Measurements from ENCODE around the gene TBC1D22A.

Gene TBC1D22A

GRCh38 chr22:46992121-46992731 lies 229.8 kb downstream of the TBC1D22A start:
- no peak for DNase-seq (ENCODE audit: low read depth in 2 of 2)
- no peak overlapping the region for H3K4me3 ChIP-seq (replicated peaks in 1 of 2; ENCODE audit: low read depth in 2 of 2, low read length in 2 of 2)
- no peak for TF ChIP-seq CTCF (IDR thresholded peaks at IDR 0.05; ENCODE audit: low read depth, low read length)

GRCh38 chr22:46993633-46994032 lies 231.2 kb downstream of the TBC1D22A start:
- no peak for DNase-seq (ENCODE audit: low read depth in 2 of 2)
- TF ChIP-seq CTCF (IDR thresholded peaks at IDR 0.05; ENCODE audit: low read depth, low read length) = no peak
- H3K4me3 ChIP-seq (replicated peaks in 1 of 2; ENCODE audit: low read depth in 2 of 2, low read length in 2 of 2) = no peak overlapping the region

- TF ChIP-seq CTCF (IDR thresholded peaks at IDR 0.05; ENCODE audit: low read depth, low read length) = no peak
- H3K4me3 ChIP-seq (replicated peaks in 1 of 2; ENCODE audit: low read depth in 2 of 2, low read length in 2 of 2) = no peak overlapping the region
- DNase-seq (ENCODE audit: low read depth in 2 of 2) = no peak
These were observed 231.8 kb downstream of the TBC1D22A start for GRCh38 chr22:46994265-46994664.

GRCh38 chr22:46994983-46995382 lies 232.5 kb downstream of the TBC1D22A start:
- no peak overlapping the region for H3K4me3 ChIP-seq (replicated peaks in 1 of 2; ENCODE audit: low read depth in 2 of 2, low read length in 2 of 2)
- no peak for DNase-seq (ENCODE audit: low read depth in 2 of 2)
- no peak for TF ChIP-seq CTCF (IDR thresholded peaks at IDR 0.05; ENCODE audit: low read depth, low read length)

GRCh38 chr22:46995501-46996360 lies 233.3 kb downstream of the TBC1D22A start:
- DNase-seq (ENCODE audit: low read depth in 2 of 2) = no peak
- no peak overlapping the region for H3K4me3 ChIP-seq (replicated peaks in 1 of 2; ENCODE audit: low read depth in 2 of 2, low read length in 2 of 2)
- TF ChIP-seq CTCF (IDR thresholded peaks at IDR 0.05; ENCODE audit: low read depth, low read length) = no peak

- TF ChIP-seq CTCF (IDR thresholded peaks at IDR 0.05; ENCODE audit: low read depth, low read length) = peak; percentile 28
- no peak overlapping the region for H3K4me3 ChIP-seq (replicated peaks in 1 of 2; ENCODE audit: low read depth in 2 of 2, low read length in 2 of 2)
- DNase-seq (ENCODE audit: low read depth in 2 of 2) = peak in 1 of 2 donors; percentile 4
These were observed 234.3 kb downstream of the TBC1D22A start for GRCh38 chr22:46996595-46997310.
